GM03348 (cell line): ENCODE data around the gene LRP11.

Experiments used
- DNase-seq: peaks from one replicate; pipeline ENCODE4 v3.0.0; 2012; ENCODE audit warnings: low spot score

The LRP11 gene

DNA sequence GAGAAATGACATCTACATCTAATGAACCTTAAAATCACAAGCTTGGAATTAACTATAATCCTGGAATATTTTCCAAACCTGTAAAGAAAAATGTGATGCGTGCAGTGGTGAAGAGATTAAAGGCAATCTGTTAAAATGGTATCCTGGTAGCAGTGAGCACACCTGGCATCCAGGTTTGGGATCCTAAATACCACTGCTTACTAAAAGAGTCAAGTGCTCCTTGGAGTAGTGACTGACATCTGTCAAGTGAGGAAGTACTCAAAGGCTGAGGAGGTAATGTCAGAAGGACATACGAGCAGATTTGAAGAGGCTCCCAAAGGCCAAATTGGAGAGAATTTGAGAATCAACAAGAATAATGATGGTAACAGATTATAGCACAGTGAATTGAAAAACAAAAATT is 81.8 kb downstream of the LRP11 start:
- DNase-seq, result no peak

DNA sequence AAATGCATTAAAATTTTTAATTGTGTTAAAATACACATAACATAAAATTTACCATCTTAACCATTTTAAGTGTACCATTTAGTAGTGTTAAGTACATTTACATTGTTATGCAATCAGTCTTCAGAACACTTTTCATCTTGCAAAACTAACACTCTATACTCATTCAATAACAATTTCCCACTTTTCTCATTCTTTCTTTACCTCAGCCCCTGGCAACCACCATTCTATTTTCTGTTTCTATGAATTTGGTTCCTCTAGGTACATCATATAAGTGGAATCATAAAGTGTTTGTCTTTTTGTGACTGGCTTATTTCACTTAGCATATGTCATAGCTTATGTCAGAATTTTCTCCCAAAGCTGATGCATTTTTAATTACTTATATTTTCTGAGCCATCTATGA is 82.4 kb downstream of the LRP11 start:
- no peak for DNase-seq

DNA sequence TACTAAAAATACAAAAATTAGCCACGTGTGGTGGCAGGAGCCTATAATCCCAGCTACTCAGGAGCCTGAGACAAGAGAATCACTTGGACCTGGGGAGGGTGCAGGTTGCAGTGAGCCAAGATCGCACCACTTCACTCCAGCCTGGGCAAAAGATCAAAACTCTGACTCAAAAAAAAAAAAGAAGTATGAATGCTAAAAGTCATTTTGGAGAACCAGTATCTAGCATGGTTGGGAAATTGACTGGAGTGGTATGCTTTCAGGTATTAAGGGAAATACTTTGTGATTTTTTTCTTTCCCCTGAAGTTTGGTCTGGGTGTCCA is 84.6 kb downstream of the LRP11 start:
- no peak for DNase-seq

DNA sequence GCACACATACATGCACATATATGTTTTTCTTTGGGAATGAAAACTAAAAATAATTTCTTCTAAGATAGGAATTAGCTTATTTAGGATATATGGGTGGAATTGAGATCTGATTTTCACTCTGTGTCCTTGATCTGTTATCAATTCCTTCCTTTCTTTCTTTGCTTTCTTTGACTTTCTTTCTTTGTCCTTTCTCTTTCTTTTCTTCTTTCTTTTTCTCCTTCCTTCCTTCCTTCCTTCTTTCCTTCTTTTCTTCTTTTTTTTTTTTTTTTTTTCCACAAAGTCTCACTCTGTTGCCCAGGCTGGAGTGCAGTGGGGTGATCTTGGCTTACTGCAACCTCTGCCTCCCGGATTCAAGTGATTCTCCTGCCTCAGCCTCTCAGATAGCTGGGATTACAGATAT is 86.5 kb downstream of the LRP11 start:
- DNase-seq, result no peak

- no peak for DNase-seq
Measured at GRCh38 chr6:149771925-149772324, 92.2 kb downstream of the LRP11 start.

- DNase-seq, result no peak
Measured at GRCh38 chr6:149771185-149771584, 93.0 kb downstream of the LRP11 start.

DNA sequence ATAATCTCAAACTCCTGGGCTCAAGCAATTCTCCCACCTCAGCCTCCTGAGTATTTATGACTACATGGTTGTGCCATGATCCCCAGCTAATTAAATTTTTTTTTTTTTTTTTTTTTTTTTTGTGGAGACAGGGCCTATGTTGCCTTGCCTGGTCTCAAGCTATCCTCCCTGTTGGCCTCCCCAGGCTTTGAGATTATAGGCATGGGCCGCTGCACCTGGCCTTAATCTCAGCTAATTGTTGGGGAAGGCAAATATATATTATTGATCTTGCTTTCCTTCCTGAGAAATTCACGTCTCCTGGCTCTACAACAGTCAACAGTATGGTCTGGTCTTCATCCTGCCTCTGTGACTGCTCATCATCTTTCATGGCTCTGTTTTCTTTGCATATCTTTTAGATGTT is 94.5 kb downstream of the LRP11 start:
- no peak for DNase-seq
